Neural progenitor cell (in vitro differentiated cells): ENCODE measurements around the gene PDE6B. TPM values are rescaled to one million over a fixed set of nuclear protein-coding genes. Genes with fewer than 3 reads are reported as not detected.

Experiments used
- DNase-seq: peaks from one replicate; pipeline ENCODE4 v3.0.0-alpha.2; 2016; ENCODE audit warnings: low spot score
- H2AFZ ChIP-seq: fragments of 200-600 bp; sonication (generic); replicated peaks from 2 replicates; pipeline ENCODE4 v1.6.1; 2016; ENCODE audit warnings: antibody characterized with exemption
- H3F3A ChIP-seq: fragments of 200-600 bp; sonication (generic); 2 replicates; pipeline ENCODE4 v1.6.1; 2016; ENCODE audit warnings: antibody characterized with exemption, low read depth
- H3K27ac ChIP-seq: fragments of 200-600 bp; sonication (generic); 2 replicates; pipeline ENCODE4 v1.5.1; 2016; ENCODE audit warnings: mild to moderate bottlenecking
- H3K27me3 ChIP-seq: fragments of 200-600 bp; sonication (generic); 2 replicates; pipeline ENCODE4 v1.6.1; 2016; ENCODE audit warnings: mild to moderate bottlenecking, moderate library complexity
- H3K36me3 ChIP-seq: fragments of 200-600 bp; sonication (generic); 2 replicates; pipeline ENCODE4 v1.5.1; 2016
- H3K4me1 ChIP-seq: fragments of 200-600 bp; sonication (generic); 2 replicates; pipeline ENCODE4 v1.6.1; 2016; ENCODE audit warnings: mixed run types
- H3K4me2 ChIP-seq: fragments of 200-600 bp; sonication (generic); 2 replicates; pipeline ENCODE4 v1.6.1; 2016
- H3K4me3 ChIP-seq: fragments of 200-600 bp; sonication (generic); 2 replicates; pipeline ENCODE4 v1.5.1; 2016
- H3K79me2 ChIP-seq: fragments of 200-600 bp; sonication (generic); 2 replicates; pipeline ENCODE4 v1.6.1; 2016; ENCODE audit warnings: low read depth
- H3K9ac ChIP-seq: fragments of 200-600 bp; sonication (generic); 2 replicates; pipeline ENCODE4 v1.6.1; 2016
- H3K9me3 ChIP-seq: fragments of 200-600 bp; sonication (generic); 2 replicates; pipeline ENCODE4 v1.5.1; 2016; ENCODE audit warnings: low read depth
- H4K20me1 ChIP-seq: fragments of 200-600 bp; sonication (generic); 2 replicates; pipeline ENCODE4 v1.6.1; 2016; ENCODE audit warnings: low read depth
- H3K27ac Mint-ChIP-seq: 3 replicates; pipeline ENCODE4 v1.8.0; 2021; ENCODE audit warnings: mixed read lengths
- H3K27me3 Mint-ChIP-seq: 2 replicates; pipeline ENCODE4 v1.8.0; 2022; ENCODE audit warnings: low read depth, mild to moderate bottlenecking, inconsistent platforms, moderate library complexity, mixed read lengths; ENCODE audit not compliant: insufficient read depth
- H3K36me3 Mint-ChIP-seq: 3 replicates; pipeline ENCODE4 v1.8.0; 2021; ENCODE audit warnings: mixed read lengths
- H3K4me1 Mint-ChIP-seq: 3 replicates; pipeline ENCODE4 v1.8.0; 2021; ENCODE audit warnings: mixed read lengths
- H3K4me3 Mint-ChIP-seq: 3 replicates; pipeline ENCODE4 v1.8.0; 2021; ENCODE audit warnings: mild to moderate bottlenecking, moderate library complexity, mixed read lengths
- H3K9me3 Mint-ChIP-seq: 3 replicates; pipeline ENCODE4 v1.8.0; 2020; ENCODE audit warnings: mixed read lengths
- CTCF ChIP-seq: fragments of 200-600 bp; sonication (generic); IDR thresholded peaks from 2 replicates; pipeline ENCODE4 v1.5.1; 2017; ENCODE audit warnings: antibody characterized with exemption, mild to moderate bottlenecking
- EZH2 ChIP-seq: fragments of 200-600 bp; sonication (generic); IDR thresholded peaks from 2 replicates; pipeline ENCODE4 v1.6.1; 2017; ENCODE audit warnings: antibody characterized with exemption, mild to moderate bottlenecking, moderate library complexity
- EZH2phosphoT487 ChIP-seq: fragments of 200-600 bp; sonication (generic); IDR thresholded peaks from 2 replicates; pipeline ENCODE4 v1.6.1; 2017; ENCODE audit warnings: antibody characterized with exemption
- total RNA-seq: library from RNA; depleted of rRNA; stranded (reverse); fragments of >200 nt; gene quantifications from 2 replicates; pipeline ENCODE4 v1.2.3, GENCODE V29; 2015; ENCODE audit warnings: low replicate concordance

Gene PDE6B
- total RNA-seq, 1 donor from 2014 or later, result 4.3 TPM

- Histone ChIP-seq H3K9ac (no peak overlapping the region), H2AFZ (no peak overlapping the region), H3K4me2 (no peak overlapping the region), H3K79me2 (peaks cover 85% of the 10 kb centered on the region), H3F3A (peaks cover 4% of the 10 kb centered on the region), H3K27ac (no peak overlapping the region), H3K36me3 (no peaks in the 10 kb centered on the region), H3K9me3 (no peaks in the 10 kb centered on the region), H3K4me1 (peaks cover 9% of the 10 kb centered on the region), H4K20me1 (peaks cover 72% of the 10 kb centered on the region), H3K27me3 (peaks cover 10% of the 10 kb centered on the region), H3K4me3 (no peak overlapping the region)
- Mint-ChIP-seq H3K4me1 (peaks cover 5% of the 10 kb centered on the region), H3K27me3 (peaks cover 3% of the 10 kb centered on the region), H3K9me3 (peaks cover 24% of the 10 kb centered on the region), H3K4me3 (peak overlapping the region; percentile 57), H3K36me3 (peaks cover 29% of the 10 kb centered on the region), H3K27ac (no peak overlapping the region)
- no peak for DNase-seq
- TF ChIP-seq EZH2 (no peak), CTCF (no peak), EZH2phosphoT487 (no peak)
Measured at GRCh38 chr4:709348-709747, 84.0 kb downstream of the PDE6B start.

GRCh38 chr4:710116-710515 lies 84.7 kb downstream of the PDE6B start:
- Mint-ChIP-seq H3K4me1 (peaks cover 5% of the 10 kb centered on the region), H3K9me3 (peaks cover 25% of the 10 kb centered on the region), H3K36me3 (peaks cover 33% of the 10 kb centered on the region), H3K4me3 (peak overlapping the region; percentile 63), H3K27me3 (peaks cover 5% of the 10 kb centered on the region), H3K27ac (no peak overlapping the region)
- Histone ChIP-seq H3K9ac (no peak overlapping the region), H3K27me3 (peaks cover 2% of the 10 kb centered on the region), H3K4me1 (peaks cover 9% of the 10 kb centered on the region), H4K20me1 (peaks cover 80% of the 10 kb centered on the region), H3K4me2 (no peak overlapping the region), H3K79me2 (peaks cover 93% of the 10 kb centered on the region), H3K9me3 (no peaks in the 10 kb centered on the region), H2AFZ (no peak overlapping the region), H3K36me3 (no peaks in the 10 kb centered on the region), H3K27ac (no peak overlapping the region), H3F3A (peaks cover 4% of the 10 kb centered on the region), H3K4me3 (no peak overlapping the region)
- DNase-seq, result no peak
- TF ChIP-seq EZH2phosphoT487 (no peak), CTCF (no peak), EZH2 (no peak)

- TF ChIP-seq EZH2phosphoT487 (no peak), EZH2 (no peak), CTCF (no peak)
- Histone ChIP-seq H2AFZ (no peak overlapping the region), H3K4me3 (no peak overlapping the region), H4K20me1 (peaks cover 85% of the 10 kb centered on the region), H3K27me3 (no peaks in the 10 kb centered on the region), H3K9ac (no peak overlapping the region), H3K79me2 (peaks cover 96% of the 10 kb centered on the region), H3K9me3 (no peaks in the 10 kb centered on the region), H3K4me1 (peaks cover 9% of the 10 kb centered on the region), H3F3A (peaks cover 4% of the 10 kb centered on the region), H3K4me2 (no peak overlapping the region), H3K36me3 (no peaks in the 10 kb centered on the region), H3K27ac (no peak overlapping the region)
- Mint-ChIP-seq H3K36me3 (peaks cover 34% of the 10 kb centered on the region), H3K9me3 (peaks cover 25% of the 10 kb centered on the region), H3K4me3 (no peak overlapping the region), H3K27ac (no peak overlapping the region), H3K27me3 (peaks cover 5% of the 10 kb centered on the region), H3K4me1 (peaks cover 5% of the 10 kb centered on the region)
- DNase-seq, result no peak
Measured at GRCh38 chr4:710916-711315, 85.5 kb downstream of the PDE6B start.
